Mesendoderm (in vitro differentiated cells): Measurements from ENCODE around the gene MSX2. TPM values are rescaled to one million over a fixed set of nuclear protein-coding genes. Genes with fewer than 3 reads are reported as not detected.

Source experiments
- DNase-seq: peaks from one replicate; pipeline ENCODE4 v3.0.0; 2013
- H2AK5ac ChIP-seq: 2 replicates; pipeline ENCODE4 v1.6.1; 2013; ENCODE audit warnings: low read length, inconsistent platforms
- H2BK120ac ChIP-seq: 2 replicates; pipeline ENCODE4 v1.6.1; 2013; ENCODE audit warnings: low read depth, mild to moderate bottlenecking, low read length, moderate library complexity, mixed read lengths
- H2BK15ac ChIP-seq: replicated peaks from 2 replicates; pipeline ENCODE4 v1.6.1; 2013; ENCODE audit warnings: low read depth, mild to moderate bottlenecking, moderate library complexity
- H2BK5ac ChIP-seq: 2 replicates; pipeline ENCODE4 v1.6.1; 2013; ENCODE audit warnings: low read length, inconsistent platforms
- H3K18ac ChIP-seq: 2 replicates; pipeline ENCODE4 v1.6.1; 2013; ENCODE audit warnings: mild to moderate bottlenecking, low read length, mixed read lengths
- H3K23ac ChIP-seq: one replicate; pipeline ENCODE4 v1.6.1; 2013; ENCODE audit warnings: low read length
- H3K27ac ChIP-seq: 2 replicates; pipeline ENCODE4 v1.5.1; 2013; ENCODE audit warnings: low read depth, mild to moderate bottlenecking, inconsistent platforms, low read length, moderate library complexity
- H3K27me3 ChIP-seq: 2 replicates; pipeline ENCODE4 v1.6.1; 2013; ENCODE audit warnings: low read length, control low read depth, mild to moderate bottlenecking, inconsistent platforms; ENCODE audit not compliant: insufficient read depth, poor library complexity
- H3K36me3 ChIP-seq: 2 replicates; pipeline ENCODE4 v1.6.1; 2013; ENCODE audit warnings: low read length, inconsistent platforms; ENCODE audit not compliant: control insufficient read depth, insufficient read depth
- H3K4ac ChIP-seq: one replicate; pipeline ENCODE4 v1.6.1; 2013; ENCODE audit warnings: low read depth, mild to moderate bottlenecking, low read length, moderate library complexity
- H3K4me1 ChIP-seq: 2 replicates; pipeline ENCODE4 v1.6.1; 2013; ENCODE audit warnings: low read depth, low read length, inconsistent platforms; ENCODE audit not compliant: control insufficient read depth
- H3K4me2 ChIP-seq: 2 replicates; pipeline ENCODE4 v1.6.1; 2013; ENCODE audit warnings: low read length
- H3K4me3 ChIP-seq: 2 replicates; pipeline ENCODE4 v1.5.1; 2013; ENCODE audit warnings: mild to moderate bottlenecking, low read length
- H3K56ac ChIP-seq: one replicate; pipeline ENCODE4 v1.6.1; 2013; ENCODE audit warnings: low read length
- H3K79me1 ChIP-seq: 2 replicates; pipeline ENCODE4 v1.6.1; 2013; ENCODE audit warnings: low read length, inconsistent platforms
- H3K79me2 ChIP-seq: 2 replicates; pipeline ENCODE4 v1.6.1; 2013; ENCODE audit warnings: mild to moderate bottlenecking, low read length; ENCODE audit not compliant: control insufficient read depth, insufficient read depth
- H3K9ac ChIP-seq: 2 replicates; pipeline ENCODE4 v1.6.1; 2013; ENCODE audit warnings: low read length, inconsistent platforms
- H4K5ac ChIP-seq: one replicate; pipeline ENCODE4 v1.6.1; 2013; ENCODE audit warnings: low read length
- H4K8ac ChIP-seq: one replicate; pipeline ENCODE4 v1.6.1; 2013; ENCODE audit warnings: low read depth, mild to moderate bottlenecking, control low read depth, low read length, moderate library complexity
- WGBS: extraction: QIAGEN DNeasy Blood & Tissue Kit; methylation state at CpG from one replicate; pipeline ENCODE4 v1.1.7; 2013; ENCODE audit warnings: low lambda C conversion rate, missing lambda C conversion rate; ENCODE audit not compliant: insufficient coverage; ENCODE audit errors: extremely low coverage; 5-methylcytosine and 5-hydroxymethylcytosine counted together
- small RNA-seq: library from polyadenylated mRNA; stranded (forward); fragments of <200 nt; extraction: miRNeasy Mini kit (QIAGEN cat#:217004); gene quantifications from one replicate; pipeline ENCODE3, GENCODE V24; 2013; ENCODE audit not compliant: insufficient read depth

Gene MSX2

DNA sequence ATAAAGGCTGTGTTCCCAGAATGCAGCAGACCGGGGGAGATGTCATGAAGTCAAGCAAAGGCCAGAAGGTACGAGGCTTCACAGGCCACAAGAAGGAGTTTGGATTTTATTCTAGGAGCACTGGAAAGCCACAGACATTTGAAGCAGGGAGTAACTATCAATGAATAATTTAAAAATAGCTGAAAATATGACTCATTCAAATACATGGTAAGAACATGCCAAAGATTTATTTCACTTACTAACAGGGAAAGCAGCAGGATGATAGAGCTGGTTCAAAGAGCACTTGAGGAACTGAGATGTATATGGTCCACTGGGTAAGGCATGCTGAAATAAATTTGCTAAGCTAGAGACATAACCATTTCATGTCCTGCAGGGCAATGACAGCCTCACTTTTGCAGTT, 53.2 kb downstream of the MSX2 start:
- no peak overlapping the region for H2BK15ac ChIP-seq
- no peak overlapping the region for H4K5ac ChIP-seq
- H3K79me1 ChIP-seq, result no peaks in the 10 kb centered on the region
- H3K4me2 ChIP-seq, result no peak overlapping the region
- H3K9ac ChIP-seq, result no peak overlapping the region
- H3K56ac ChIP-seq, result no peak overlapping the region
- H3K18ac ChIP-seq, result no peak overlapping the region
- no peak overlapping the region for H3K27ac ChIP-seq
- no peaks in the 10 kb centered on the region for H3K4me1 ChIP-seq
- H3K4me3 ChIP-seq, result no peak overlapping the region
- H3K79me2 ChIP-seq, result no peaks in the 10 kb centered on the region
- H4K8ac ChIP-seq, result no peak overlapping the region
- no peak overlapping the region for H3K4ac ChIP-seq
- H2BK120ac ChIP-seq, result no peak overlapping the region
- H3K36me3 ChIP-seq, result no peaks in the 10 kb centered on the region
- H3K27me3 ChIP-seq, result no peaks in the 10 kb centered on the region
- WGBS, result no CpG with 5 or more reads among the region's 2 CpGs
- H2BK5ac ChIP-seq, result no peak overlapping the region
- no peak overlapping the region for H3K23ac ChIP-seq
- no peak overlapping the region for H2AK5ac ChIP-seq
- no peak for DNase-seq

Small RNA genes within 50 kb of the gene (small RNA-seq; reads per million reads assigned to genes)
- not detected for gene MIR4634
